Melanocyte of skin (primary cell): Measurements from ENCODE around the gene WNK1. TPM values are rescaled to one million over a fixed set of nuclear protein-coding genes. Genes with fewer than 3 reads are reported as not detected.

ENCODE experiments used
- small RNA-seq, 2 donors: library from RNA; depleted of rRNA; stranded (forward); fragments of <200 nt; gene quantifications; one replicate each; pipeline ENCODE3, GENCODE V24; 2012
- total RNA-seq, 2 donors: library from RNA; depleted of rRNA; stranded (reverse); fragments of >200 nt; gene quantifications; 2 replicates each; pipeline ENCODE4 v1.2.3, GENCODE V29; 2012

Gene WNK1
- 10 to 100 TPM; 78.8 to 95.2 TPM for total RNA-seq

GRCh38 chr12:751999-752694 is at the start of gene WNK1:
Gene WNK1, plus strand, starts transcription at chr12:752579. Its CDS starts 987 bp downstream, at chr12:753566.

DNA sequence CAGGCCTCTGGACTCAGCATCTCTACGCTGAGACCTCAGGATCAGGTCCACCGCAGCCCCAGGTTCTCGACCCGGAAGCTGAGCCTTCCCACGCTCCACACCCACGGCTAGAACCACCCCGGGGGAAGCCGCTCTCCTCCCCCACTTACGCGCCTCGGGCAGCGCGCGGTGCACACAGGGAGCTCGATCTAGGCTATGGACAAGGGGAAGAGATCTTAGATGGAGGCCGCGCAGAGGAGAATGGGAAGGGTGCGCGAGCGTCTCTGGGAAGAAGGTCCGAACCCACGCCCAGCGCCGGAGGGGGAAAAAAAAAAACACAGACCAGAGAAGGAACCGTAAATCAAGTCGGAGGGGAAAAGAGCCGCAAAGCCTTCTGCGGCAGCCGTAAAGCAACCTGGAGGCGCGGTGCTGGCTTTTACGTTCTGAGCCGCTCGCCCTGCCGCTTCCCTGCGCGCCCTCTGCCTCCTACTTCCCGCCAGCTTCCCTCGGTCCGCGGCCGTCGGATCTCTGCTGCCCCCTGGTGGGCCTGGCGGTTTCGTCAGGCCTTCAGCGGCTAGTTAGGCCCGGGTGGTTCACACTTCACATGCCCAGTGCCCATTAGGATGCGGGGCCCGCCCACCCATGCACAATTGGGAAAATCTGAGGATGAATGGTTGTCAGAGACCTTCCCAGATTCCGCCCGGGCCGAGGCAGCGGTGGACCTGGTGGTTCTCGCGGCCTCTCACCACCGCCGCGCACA is 197.2 kb downstream of the WNK1 start, which contains the start of gene RAD52:
RAD52 (minus strand) TSS at position 242 of the 739 bp plus-strand sequence. CDS start 16,636 bp downstream, outside the sequence.

Small RNA genes lying within 50 kb of the gene (small RNA-seq; reads per million reads assigned to genes)
- gene RNU4ATAC16P, result 0 to 0.12 reads per million in 2 donors

Other genes starting within 250 kb of the WNK1 start
- not detected for gene NINJ2, start 89.1 kb upstream of the WNK1 start, total RNA-seq
- 10 to 100 TPM in 1 of 2 donors, 1 to 10 TPM in 1; 9.3 to 18.0 TPM for gene RAD52, start 197.1 kb downstream of the WNK1 start, total RNA-seq
- gene ERC1, start 238.6 kb downstream of the WNK1 start, total RNA-seq, result 10 to 100 TPM; 37.9 to 38.0 TPM